Dermis blood vessel endothelial cell (primary cell): ENCODE measurements around the gene DNER. TPM values are rescaled to one million over a fixed set of nuclear protein-coding genes. Genes with fewer than 3 reads are reported as not detected.

Experiments
- DNase-seq: peaks from one replicate; pipeline ENCODE4 v3.0.0; 2010
- total RNA-seq: library from RNA; depleted of rRNA; stranded (reverse); fragments of >200 nt; gene quantifications from 2 replicates; pipeline ENCODE4 v1.2.3, GENCODE V29; 2014

The DNER gene
- total RNA-seq, 1 donor from 2014 or later = not detected

DNA sequence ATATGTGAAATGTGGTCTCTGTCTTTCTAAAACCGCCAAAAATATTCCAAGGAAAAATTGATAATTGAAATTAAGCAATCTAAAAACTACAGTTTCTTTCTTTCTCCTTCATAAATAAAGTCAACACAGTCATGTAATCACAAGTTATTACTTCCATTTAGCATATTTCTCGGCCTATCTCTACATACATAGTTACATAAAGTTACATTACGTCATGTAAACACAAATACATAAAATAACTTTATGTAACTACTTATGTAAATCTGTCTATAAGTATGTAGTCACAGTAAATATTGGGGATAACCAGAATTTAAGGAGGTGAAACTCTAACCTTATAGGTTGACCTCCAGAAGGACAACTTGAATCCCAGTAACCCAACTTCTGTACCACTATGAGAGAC lies 394.8 kb downstream of the DNER start:
- no peak for DNase-seq

DNA sequence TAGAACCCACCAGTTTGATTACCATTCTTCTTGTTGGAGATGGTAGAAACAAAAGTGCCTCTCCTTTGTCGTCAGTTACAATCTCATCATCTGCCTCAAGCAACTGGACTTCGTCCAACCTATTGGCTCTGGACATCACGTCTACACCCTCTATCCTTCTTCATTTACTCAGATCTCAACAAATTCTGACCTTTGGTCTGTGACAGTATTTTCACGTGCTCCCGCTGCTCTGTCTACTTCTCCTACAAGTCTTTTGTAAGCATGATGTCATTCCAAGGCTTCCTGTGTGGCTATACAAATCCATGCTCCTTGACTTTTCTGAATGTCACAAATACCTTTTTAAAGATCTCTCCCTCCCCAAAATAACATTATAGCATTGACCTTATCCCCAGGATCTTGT lies 400.2 kb downstream of the DNER start:
- peak; percentile 39 for DNase-seq

DNA sequence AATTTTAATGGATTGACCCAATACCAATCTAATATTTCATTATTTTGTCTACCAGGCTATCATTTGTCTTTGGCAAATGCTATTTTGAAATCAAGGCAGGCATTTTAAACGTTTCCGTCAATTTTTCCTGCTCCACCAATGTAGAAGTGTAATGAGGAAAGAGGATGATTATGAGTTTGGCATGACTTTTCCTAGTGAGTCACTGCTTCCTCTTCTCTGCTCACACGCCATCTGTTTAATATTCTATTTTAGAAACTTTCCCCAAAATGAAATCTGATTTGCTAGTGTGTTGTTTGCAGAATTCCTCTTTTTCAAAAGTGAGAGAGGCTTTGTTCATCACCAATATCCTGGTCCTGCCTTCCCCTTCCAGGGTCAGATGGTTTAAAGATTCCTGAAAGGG lies 400.8 kb downstream of the DNER start:
- peak; percentile 79 for DNase-seq

Other genes starting within 250 kb of the DNER start
- gene TRIP12, start 207.5 kb upstream of the DNER start, total RNA-seq = 238 and 422 TPM in 2 replicates
- gene FBXO36, start 207.9 kb upstream of the DNER start, total RNA-seq = 0.98 and 1.0 TPM in 2 replicates